Neural cell (in vitro differentiated cells): Measurements from ENCODE around the gene MDN1.

Source experiments
- EP300 ChIP-seq: fragments of 450-650 bp; conservative IDR thresholded peaks from 2 replicates; pipeline ENCODE4 v1.6.1; 2014; ENCODE audit warnings: antibody characterized with exemption, mild to moderate bottlenecking, moderate library complexity; ENCODE audit not compliant: poor library complexity, severe bottlenecking
- POLR2AphosphoS5 ChIP-seq: IDR thresholded peaks from 2 replicates; pipeline ENCODE4 v1.6.1; 2012
- RAD21 ChIP-seq: fragments of 450-650 bp; conservative IDR thresholded peaks from 2 replicates; pipeline ENCODE4 v1.6.1; 2014; ENCODE audit warnings: antibody characterized with exemption, mild to moderate bottlenecking, moderate library complexity
- TAF1 ChIP-seq: IDR thresholded peaks from 2 replicates; pipeline ENCODE4 v1.6.1; 2012; ENCODE audit warnings: low read depth
- TF ChIP-seq, protein P1 (sequence below): fragments of 450-650 bp; IDR thresholded peaks from 2 replicates; pipeline ENCODE4 v1.5.1; 2014; ENCODE audit warnings: antibody characterized with exemption, mild to moderate bottlenecking, moderate library complexity; ENCODE audit not compliant: poor library complexity, severe bottlenecking

DNA sequence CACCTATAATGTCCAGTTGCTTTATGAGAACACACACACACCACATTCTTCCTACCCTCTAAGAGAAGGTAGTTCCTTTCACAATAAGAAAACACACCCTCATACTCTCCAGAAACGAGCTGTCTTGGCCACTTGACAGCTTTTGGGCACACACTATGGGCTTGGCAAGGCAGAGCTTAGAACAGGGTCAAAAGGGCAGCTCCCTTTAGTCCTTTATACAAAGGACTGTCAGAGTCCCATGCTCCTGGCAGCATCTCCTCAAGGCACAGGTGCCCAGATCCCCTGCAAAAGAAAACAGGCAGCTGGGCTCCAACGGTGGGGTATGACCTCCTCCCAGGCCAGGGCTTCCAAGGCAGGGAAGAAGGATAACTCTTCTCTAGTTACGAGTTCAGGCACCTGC, 176.2 kb downstream of the MDN1 start:
- TF ChIP-seq RAD21 (no peak), EP300 (no peak), POLR2AphosphoS5 (no peak), TAF1 (no peak)
- TF ChIP-seq, protein P1, sequence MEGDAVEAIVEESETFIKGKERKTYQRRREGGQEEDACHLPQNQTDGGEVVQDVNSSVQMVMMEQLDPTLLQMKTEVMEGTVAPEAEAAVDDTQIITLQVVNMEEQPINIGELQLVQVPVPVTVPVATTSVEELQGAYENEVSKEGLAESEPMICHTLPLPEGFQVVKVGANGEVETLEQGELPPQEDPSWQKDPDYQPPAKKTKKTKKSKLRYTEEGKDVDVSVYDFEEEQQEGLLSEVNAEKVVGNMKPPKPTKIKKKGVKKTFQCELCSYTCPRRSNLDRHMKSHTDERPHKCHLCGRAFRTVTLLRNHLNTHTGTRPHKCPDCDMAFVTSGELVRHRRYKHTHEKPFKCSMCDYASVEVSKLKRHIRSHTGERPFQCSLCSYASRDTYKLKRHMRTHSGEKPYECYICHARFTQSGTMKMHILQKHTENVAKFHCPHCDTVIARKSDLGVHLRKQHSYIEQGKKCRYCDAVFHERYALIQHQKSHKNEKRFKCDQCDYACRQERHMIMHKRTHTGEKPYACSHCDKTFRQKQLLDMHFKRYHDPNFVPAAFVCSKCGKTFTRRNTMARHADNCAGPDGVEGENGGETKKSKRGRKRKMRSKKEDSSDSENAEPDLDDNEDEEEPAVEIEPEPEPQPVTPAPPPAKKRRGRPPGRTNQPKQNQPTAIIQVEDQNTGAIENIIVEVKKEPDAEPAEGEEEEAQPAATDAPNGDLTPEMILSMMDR: no peak
